Activated CD8-positive, alpha-beta T cell treated with anti-CD3 and anti-CD28 coated beads for 36 hours (primary cell): ENCODE data around the gene RNF31. TPM values are rescaled to one million over a fixed set of nuclear protein-coding genes. Genes with fewer than 3 reads are reported as not detected.

Experiments
- ATAC-seq: fragments of 200-7000 bp; cut with Tn5 transposase; one replicate; pipeline ENCODE4 v1.10.0; 2021; ENCODE audit warnings: mild to moderate bottlenecking, moderate library complexity
- CTCF ChIA-PET: fragments of 350-600 bp; sonication (Branson Sonifier 250); formaldehyde crosslinking; loops from one replicate; lab custom pipeline; 2021; ENCODE audit warnings: antibody characterized with exemption; lab: Charles Lee
- POLR2A ChIA-PET: fragments of 350-600 bp; sonication (Branson Sonifier 250); formaldehyde crosslinking; loops from one replicate; lab custom pipeline; 2021; ENCODE audit warnings: antibody characterized with exemption; lab: Charles Lee
- DNase-seq: peaks from one replicate; pipeline ENCODE4 v3.0.0-alpha.2; 2020
- H3K27ac Mint-ChIP-seq: one replicate; pipeline ENCODE4 v1.8.0; 2021; ENCODE audit warnings: mild to moderate bottlenecking, mixed read lengths
- H3K27me3 Mint-ChIP-seq: one replicate; pipeline ENCODE4 v1.8.0; 2021; ENCODE audit warnings: mixed read lengths
- H3K36me3 Mint-ChIP-seq: one replicate; pipeline ENCODE4 v1.8.0; 2021; ENCODE audit warnings: low read depth, mixed read lengths
- H3K4me1 Mint-ChIP-seq: one replicate; pipeline ENCODE4 v1.8.0; 2021; ENCODE audit warnings: low read depth, mixed read lengths
- H3K4me3 Mint-ChIP-seq: one replicate; pipeline ENCODE4 v1.8.0; 2021; ENCODE audit warnings: mild to moderate bottlenecking, moderate library complexity, mixed read lengths
- H3K9me3 Mint-ChIP-seq: one replicate; pipeline ENCODE4 v1.8.0; 2021; ENCODE audit warnings: mixed read lengths
- CTCF ChIP-seq: fragments of 200-600 bp; IDR thresholded peaks from one replicate; pipeline ENCODE4 v1.8.0; 2022; ENCODE audit warnings: antibody characterized with exemption, mild to moderate bottlenecking
- intact Hi-C: fragments of 100-400 bp; cut with micrococcal nuclease; formaldehyde crosslinking; loops from one replicate; pipeline ENCODE4 v1.10.0; 2022
- total RNA-seq, 2 experiments: library from RNA; stranded (reverse); gene quantifications; one replicate each; pipeline ENCODE4 v1.2.3, GENCODE V29; 2021

The RNF31 gene
- total RNA-seq, 2 experiments from 2014 or later: 71.6 to 75.0 TPM

DNA sequence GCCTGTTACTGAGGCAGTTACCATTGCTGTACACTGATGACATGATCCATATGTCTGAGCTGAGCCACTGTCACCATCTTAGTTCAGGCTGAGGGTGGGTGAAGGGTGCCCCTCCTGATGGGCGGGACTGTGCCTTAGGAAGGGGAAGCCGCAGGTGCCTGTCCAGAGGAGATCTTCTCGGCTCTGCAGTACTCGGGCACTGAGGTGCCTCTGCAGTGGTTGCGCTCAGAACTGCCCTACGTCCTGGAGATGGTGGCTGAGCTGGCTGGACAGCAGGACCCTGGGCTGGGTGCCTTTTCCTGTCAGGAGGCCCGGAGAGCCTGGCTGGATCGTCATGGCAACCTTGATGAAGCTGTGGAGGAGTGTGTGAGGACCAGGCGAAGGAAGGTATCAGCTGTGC, 3.7 kb downstream of the RNF31 start:
- intact Hi-C loops: no loop called here
- no peak for TF ChIP-seq CTCF
- Mint-ChIP-seq H3K4me1 (peaks cover 25% of the 10 kb centered on the region), H3K36me3 (peaks cover 57% of the 10 kb centered on the region), H3K9me3 (no peaks in the 10 kb centered on the region), H3K27ac (no peak overlapping the region), H3K4me3 (no peak overlapping the region), H3K27me3 (no peaks in the 10 kb centered on the region)
- DNase-seq (no peak), ATAC-seq (no peak)
- CTCF ChIA-PET: interaction anchor here (0.8 to 8.0 kb wide), 2 partner anchors 10 to 15 kb away, joined by 3 to 91 read pairs; partner anchors contain the start of genes IRF9 and PSME1
- POLR2A ChIA-PET: interaction anchor here (0.6 to 10.7 kb wide), 9 partner anchors 10 to 123 kb away, joined by 3 to 178 read pairs (median 3); partner anchors contain the start of genes EMC9, GMPR2, IPO4 and IRF9

DNA sequence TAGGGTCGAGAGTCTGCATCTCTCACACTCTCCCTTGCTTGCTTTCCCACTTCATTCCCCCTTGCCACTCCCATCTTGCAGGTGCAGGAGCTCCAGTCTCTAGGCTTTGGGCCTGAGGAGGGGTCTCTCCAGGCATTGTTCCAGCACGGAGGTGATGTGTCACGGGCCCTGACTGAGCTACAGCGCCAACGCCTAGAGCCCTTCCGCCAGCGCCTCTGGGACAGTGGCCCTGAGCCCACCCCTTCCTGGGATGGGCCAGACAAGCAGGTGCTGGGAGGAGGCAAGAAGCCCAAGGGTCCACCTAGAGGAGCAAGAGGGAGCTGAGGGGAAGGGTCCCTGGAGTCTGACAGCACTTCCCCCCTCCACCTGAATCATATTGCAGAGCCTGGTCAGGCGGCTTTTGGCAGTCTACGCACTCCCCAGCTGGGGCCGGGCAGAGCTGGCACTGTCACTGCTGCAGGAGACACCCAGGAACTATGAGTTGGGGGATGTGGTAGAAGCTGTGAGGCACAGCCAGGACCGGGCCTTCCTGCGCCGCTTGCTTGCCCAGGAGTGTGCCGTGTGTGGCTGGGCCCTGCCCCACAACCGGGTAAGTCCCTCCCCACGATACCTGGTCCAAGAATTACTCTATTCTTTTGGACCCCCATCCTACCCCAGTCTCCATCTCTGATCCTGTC, 4.2 kb downstream of the RNF31 start:
- H3K4me1 Mint-ChIP-seq: peaks cover 25% of the 10 kb centered on the region
- ATAC-seq: no peak
- ChIA-PET CTCF (interaction anchor here (0.8 to 8.0 kb wide), 3 partner anchors 9 to 32 kb away, joined by 3 to 91 read pairs (median 3); partner anchors contain the start of genes IRF9 and PSME1), POLR2A (interaction anchor here (0.6 to 10.7 kb wide), 9 partner anchors 11 to 157 kb away, joined by 3 to 178 read pairs (median 3); partner anchors contain the start of genes GMPR2, IRF9 and PSME1)
- H3K9me3 Mint-ChIP-seq: no peaks in the 10 kb centered on the region
- H3K4me3 Mint-ChIP-seq: no peak overlapping the region
- H3K27me3 Mint-ChIP-seq: no peaks in the 10 kb centered on the region
- DNase-seq: no peak
- intact Hi-C loops: no loop called here
- TF ChIP-seq CTCF: no peak
- peaks cover 57% of the 10 kb centered on the region for H3K36me3 Mint-ChIP-seq
- H3K27ac Mint-ChIP-seq: no peak overlapping the region

DNA sequence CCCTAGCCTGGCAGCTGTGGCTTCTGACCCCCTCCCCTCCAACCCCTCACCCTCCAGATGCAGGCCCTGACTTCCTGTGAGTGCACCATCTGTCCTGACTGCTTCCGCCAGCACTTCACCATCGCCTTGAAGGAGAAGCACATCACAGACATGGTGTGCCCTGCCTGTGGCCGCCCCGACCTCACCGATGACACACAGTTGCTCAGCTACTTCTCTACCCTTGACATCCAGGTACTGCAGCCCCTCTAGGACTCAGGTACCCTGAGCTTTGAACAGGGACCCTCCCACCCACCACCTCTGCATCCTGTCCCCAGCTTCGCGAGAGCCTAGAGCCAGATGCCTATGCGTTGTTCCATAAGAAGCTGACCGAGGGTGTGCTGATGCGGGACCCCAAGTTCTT, 7.8 kb downstream of the RNF31 start:
- Mint-ChIP-seq H3K27me3 (no peaks in the 10 kb centered on the region), H3K4me1 (peaks cover 11% of the 10 kb centered on the region), H3K27ac (peak overlapping the region; percentile 59), H3K4me3 (no peak overlapping the region), H3K9me3 (no peaks in the 10 kb centered on the region), H3K36me3 (peaks cover 53% of the 10 kb centered on the region)
- POLR2A ChIA-PET: interaction anchor here (0.6 to 3.1 kb wide), 9 partner anchors 9 to 56 kb away, joined by 3 to 10 read pairs (median 3); partner anchors contain the start of genes IPO4, PSME1, PSME2 and RNF31
- DNase-seq (no peak), ATAC-seq (no peak)
- CTCF ChIA-PET: interaction anchor here (1.1 to 1.8 kb wide), 4 partner anchors 9 to 97 kb away, joined by 3 to 4 read pairs (median 4); no protein-coding TSS in a partner anchor
- TF ChIP-seq CTCF: no peak
- intact Hi-C loops: no loop called here

DNA sequence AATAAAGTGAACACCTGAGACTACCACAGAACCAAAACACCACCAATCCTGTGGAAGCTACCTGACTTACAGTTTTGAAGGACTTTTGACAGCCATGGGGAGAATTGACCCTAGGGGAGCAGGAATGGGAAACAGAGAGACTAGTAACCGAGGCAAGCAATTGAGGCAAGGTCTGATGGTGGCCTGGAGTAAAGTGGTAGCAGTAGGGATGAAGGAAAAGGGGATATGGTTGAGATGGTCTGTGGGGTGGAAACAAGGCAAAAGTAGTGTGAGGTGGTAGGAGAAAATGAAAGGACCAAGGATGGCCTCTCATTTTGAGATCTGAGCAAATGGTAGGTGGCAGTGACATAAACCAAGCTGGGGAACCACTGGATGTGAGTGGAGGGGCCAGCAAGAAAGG, 9.5 kb downstream of the RNF31 start:
- intact Hi-C loops: no loop called here
- no peak for ATAC-seq
- H3K36me3 Mint-ChIP-seq: peaks cover 56% of the 10 kb centered on the region
- H3K9me3 Mint-ChIP-seq: no peaks in the 10 kb centered on the region
- no peak overlapping the region for H3K4me3 Mint-ChIP-seq
- no peak for DNase-seq
- H3K4me1 Mint-ChIP-seq: peaks cover 14% of the 10 kb centered on the region
- no peak for TF ChIP-seq CTCF
- ChIA-PET POLR2A (interaction anchor here (0.8 to 1.0 kb wide), 5 partner anchors 8 to 56 kb away, joined by 3 to 4 read pairs (median 3); partner anchors contain the start of gene CHMP4A), CTCF (interaction anchor here (1.8 kb wide), 1 partner anchor 67 kb away, joined by 4 read pairs; no protein-coding TSS in a partner anchor)
- H3K27ac Mint-ChIP-seq: peak overlapping the region; percentile 65
- no peaks in the 10 kb centered on the region for H3K27me3 Mint-ChIP-seq

- Mint-ChIP-seq H3K4me1 (peaks cover 19% of the 10 kb centered on the region), H3K4me3 (no peak overlapping the region), H3K9me3 (no peaks in the 10 kb centered on the region), H3K27me3 (no peaks in the 10 kb centered on the region), H3K36me3 (peaks cover 58% of the 10 kb centered on the region), H3K27ac (peak overlapping the region; percentile 65)
- DNase-seq (no peak), ATAC-seq (no peak)
- intact Hi-C loops: no loop called here
- POLR2A ChIA-PET: interaction anchor here (0.8 to 1.2 kb wide), 4 partner anchors 9 to 55 kb away, joined by 3 to 4 read pairs (median 4); partner anchors contain the start of gene CHMP4A
- CTCF ChIA-PET: no interaction called here
- TF ChIP-seq CTCF: no peak
These were observed 10.0 kb downstream of the RNF31 start for GRCh38 chr14:24157331-24157730.
